SIG-M5 (cell line): ENCODE measurements around the gene TMPRSS5.

ENCODE experiments used
- DNase-seq: peaks from one replicate; lab custom pipeline; 2025; lab: John Stamatoyannopoulos, UW

TMPRSS5 gene

DNA sequence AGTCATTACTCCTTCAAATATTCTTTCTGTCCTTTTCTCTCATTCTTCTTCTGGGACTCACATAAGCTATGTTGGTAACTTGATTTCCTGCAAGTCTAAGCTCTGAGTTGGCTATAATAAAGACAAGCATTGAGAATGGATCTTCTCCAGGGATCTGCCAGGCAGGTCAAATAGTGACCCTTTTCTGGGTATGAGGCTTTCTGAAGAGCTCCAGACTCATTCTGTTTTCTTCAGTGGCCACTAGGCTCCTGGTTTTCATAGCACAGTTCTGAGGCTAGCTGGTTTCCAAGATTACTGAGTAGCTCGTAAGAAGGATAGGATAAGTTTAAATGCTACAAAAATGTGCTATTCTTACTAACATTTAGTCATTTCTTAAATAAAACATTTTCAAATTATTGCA is 38.3 kb downstream of the TMPRSS5 start:
- no peak for DNase-seq

- DNase-seq = no peak
These were observed 39.5 kb downstream of the TMPRSS5 start for GRCh38 chr11:113666584-113666983.

- no peak for DNase-seq
These were observed 41.0 kb downstream of the TMPRSS5 start for GRCh38 chr11:113664981-113665710.

DNA sequence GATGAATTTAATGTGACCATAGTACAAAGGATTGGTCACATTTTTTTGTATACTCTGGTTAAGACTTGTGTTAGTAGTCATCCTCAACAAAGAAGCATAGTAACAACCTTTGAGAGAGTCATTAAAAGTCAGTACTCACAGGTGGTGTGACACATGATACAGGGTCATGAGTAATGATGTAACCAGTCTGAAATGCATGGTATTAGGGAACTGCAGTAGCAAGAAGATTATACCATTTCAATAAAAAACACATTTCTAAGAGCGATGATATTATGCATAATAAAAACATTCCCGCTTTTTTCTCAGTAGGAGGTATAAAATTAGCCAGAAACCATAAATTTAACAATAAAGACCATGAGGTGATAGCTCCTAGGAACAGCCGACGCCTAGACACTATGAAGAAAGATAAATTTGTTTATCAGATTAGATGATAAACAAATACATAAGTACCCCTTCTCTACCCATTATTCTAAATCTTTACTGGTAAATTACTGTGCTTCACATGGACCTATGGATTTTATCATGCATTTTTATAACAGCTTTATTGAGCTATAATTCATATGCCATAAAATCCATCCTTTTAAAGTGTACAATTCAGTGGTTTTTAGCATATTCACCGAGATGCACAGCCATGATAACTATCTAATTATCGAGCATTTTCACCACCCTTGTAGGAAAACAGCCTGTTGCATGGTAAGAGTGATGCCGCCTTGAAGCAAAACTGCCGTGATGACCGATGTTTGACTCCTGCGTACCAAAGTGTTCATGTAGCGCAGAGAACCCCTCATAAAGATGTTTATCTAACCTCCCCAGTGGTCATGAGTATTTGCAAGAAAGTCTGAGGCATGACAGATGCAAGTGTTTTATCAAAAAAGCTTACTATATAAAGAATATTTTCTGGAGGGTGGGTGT is 41.8 kb downstream of the TMPRSS5 start:
- DNase-seq = no peak

DNA sequence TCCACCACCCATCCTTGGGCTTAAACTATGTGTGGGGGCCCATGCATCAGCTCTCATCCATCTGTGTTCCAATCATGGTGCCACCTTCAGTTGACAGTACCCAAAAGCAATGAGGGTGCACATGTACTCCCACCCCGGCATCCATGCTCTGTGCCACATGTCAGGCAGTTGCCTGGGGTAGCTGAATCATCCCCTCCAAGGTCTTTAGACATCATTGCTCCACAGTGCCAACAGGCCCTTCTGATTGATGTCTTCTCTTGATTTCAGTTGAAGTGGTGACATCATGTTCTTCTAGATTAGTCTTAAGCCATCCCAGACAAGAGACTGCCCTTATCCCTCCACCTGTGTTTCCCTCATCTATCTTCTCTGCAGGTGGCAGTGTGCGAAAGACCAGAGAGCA is 42.5 kb downstream of the TMPRSS5 start:
- no peak for DNase-seq

GRCh38 chr11:113655771-113656170 is 50.3 kb downstream of the TMPRSS5 start:
- DNase-seq = no peak

DNA sequence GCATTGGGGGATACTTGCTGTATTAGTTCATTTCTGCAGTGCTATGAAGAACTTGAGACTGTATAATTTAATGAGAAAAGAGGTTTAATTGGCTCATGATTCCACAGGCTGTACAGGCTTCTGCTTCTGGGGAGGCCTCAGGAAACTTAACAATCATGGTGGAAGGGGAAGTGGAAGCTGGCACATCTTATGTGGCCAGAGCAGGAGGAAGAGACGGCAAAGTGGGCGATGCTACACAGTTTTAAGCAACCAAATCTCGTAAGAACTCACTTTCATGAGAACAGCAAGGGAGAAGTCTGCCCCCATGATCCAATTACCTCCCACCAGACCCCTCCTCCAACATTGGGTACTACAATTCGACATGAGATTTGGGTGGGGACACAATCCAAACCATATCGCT is 55.1 kb downstream of the TMPRSS5 start:
- DNase-seq = no peak

DNA sequence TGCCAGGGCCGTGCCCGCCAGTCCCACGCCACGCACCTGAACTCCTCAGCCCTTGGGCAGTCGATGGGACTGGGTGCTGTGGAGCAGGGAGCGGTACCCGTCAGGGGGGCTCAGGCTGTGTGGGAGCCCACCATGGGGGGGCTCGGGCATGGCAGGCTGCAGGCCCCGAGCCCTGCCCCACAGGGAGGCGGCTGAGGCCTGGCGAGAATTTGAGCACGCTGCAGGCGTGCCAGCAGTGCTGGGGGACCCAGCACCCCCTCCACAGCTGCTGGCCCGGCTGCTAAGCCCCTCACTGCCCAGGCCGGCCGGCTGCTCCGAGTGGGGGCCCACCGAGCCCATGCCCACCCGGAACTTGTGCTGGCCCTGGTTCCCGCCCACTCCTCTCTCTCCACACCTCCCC is 56.8 kb downstream of the TMPRSS5 start:
- DNase-seq = no peak

DNA sequence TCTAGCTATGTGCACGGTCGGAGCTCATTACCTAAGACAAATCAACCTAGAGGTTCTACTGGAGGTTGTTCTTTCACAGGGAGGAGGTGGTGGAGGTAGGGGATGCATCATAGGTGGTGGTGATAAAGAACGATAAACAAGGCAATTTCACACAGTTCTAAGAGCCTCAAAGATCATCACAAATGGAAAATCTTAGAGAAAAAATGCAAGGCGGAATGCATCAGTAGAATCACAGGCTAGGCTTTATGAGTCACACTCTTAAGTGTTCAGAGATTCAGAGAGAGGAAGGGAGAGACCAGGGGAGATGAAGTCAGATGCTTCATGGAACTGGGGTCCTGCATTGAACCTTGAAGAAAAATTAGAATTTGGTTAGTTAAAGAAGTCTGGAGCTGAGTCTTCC is 58.3 kb downstream of the TMPRSS5 start:
- DNase-seq = no peak

DNA sequence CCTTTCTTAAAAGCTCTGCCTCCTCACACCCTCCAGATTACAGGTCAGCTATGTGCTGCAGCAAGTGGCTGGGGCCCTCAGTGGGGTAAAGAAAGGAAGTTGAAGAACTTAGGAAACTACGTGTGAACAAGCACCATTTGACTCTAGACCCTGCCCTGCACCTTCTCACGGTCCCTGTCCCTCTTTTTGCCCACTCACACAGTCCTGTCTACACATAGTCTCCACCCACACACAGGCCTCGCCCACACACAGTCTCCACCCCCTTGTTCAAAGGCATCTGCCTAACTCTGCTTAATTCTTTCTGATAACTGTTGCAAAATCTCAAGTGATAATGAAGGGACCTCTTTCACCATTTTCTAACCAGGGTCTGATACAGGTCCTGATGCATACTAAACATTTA is 59.0 kb downstream of the TMPRSS5 start:
- no peak for DNase-seq

DNA sequence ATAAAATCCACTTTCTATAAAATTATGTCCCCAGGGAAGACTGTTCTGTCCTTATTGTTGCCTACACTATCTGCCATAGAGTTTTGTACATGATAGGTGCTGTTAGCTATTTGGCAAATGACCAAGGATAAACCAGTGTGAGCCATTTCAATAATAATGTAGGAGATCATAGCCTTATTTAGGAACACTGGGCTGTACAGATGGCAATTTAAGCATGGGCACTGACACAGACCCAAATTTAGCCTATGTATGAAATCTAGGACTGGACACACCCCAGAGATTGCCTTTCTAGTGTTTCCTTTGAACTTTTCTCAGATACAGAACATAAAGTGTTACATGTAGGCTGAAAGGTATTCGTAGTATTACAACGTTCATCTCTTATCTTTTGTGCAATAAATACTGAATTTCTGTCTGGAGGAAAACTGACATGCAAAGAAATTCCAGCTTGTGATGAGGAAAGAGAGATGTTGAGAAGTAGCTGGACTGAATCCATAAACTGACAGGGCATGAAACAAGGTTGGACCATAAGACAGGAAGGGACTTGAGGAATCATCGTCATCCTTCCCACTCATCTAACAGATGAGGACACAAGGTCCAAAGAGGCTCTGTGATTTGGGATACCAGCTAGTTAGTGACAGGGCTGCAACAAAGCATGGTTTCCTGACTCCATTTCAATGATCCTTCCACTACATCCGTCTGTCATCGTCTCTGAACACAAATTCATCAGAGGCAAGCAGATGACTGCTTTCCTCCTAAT is 60.3 kb downstream of the TMPRSS5 start:
- no peak for DNase-seq

DNA sequence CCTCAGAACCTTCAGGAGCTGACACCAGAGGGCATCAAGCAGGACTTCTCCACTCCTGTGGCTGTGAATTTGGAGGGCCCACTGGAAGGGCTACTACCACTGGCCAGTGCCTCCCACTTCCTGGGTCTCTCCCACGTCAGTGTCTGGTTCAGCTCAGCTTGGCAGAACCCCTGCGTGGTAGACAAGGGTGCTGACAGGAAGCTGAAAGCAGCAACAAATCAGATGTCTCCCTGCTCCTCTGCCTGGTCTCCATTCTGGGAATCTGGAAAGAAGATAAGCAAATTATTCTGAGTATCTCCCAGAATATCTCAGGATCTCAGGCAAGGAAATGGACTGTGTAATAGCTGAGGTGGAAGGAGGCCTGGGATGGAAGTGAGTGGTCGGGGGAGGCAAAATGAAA is 61.5 kb downstream of the TMPRSS5 start:
- DNase-seq = no peak

GRCh38 chr11:113643701-113644100 is 62.4 kb downstream of the TMPRSS5 start:
- DNase-seq = no peak

GRCh38 chr11:113643006-113643585 is 63.0 kb downstream of the TMPRSS5 start:
- DNase-seq = no peak

DNA sequence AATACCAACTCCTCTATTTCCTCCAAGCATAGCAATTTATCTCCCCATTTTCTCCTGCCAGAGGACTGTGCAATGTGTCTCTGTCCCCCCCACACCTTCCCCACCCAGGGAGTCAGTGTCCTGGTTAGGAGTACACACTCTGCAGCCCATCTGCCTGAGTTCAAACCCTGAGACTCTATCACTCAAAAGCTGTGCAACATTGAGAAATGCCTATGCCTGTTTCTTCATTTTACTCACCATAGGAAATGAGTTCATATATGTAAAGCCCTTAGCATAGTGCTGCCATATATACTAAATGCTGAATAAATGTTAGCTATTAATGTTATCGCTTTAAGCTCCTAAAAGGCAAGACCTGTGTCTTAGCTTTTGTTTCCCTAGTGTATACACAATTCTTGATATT is 64.0 kb downstream of the TMPRSS5 start:
- no peak for DNase-seq

DNA sequence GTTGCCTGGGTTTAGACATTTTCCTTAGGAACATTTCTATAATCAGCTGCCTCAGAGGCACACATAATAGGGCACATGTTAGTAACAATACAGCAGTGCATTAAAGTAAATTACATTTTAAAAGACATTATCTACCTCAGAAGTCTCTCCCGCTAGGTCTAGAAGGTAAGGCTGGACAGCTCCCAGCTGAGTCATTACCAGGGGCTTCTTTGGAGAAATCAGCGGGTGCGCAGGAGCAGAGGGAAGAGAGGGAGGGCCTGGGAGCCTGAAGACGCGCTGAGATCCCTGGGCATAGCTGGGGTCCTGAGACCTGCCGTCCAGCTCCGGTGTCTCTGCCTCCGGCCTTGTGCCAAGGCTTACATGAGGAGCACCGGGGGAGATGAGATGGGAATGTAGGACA is 67.7 kb downstream of the TMPRSS5 start:
- DNase-seq = no peak

- no peak for DNase-seq
These were observed 68.5 kb downstream of the TMPRSS5 start for GRCh38 chr11:113637636-113638035.
